NCI-H2029 treated with DMSO at 0.1 percent for 48 hours (cell line): ENCODE data around the gene TRIOBP.

Source experiments
- DNase-seq: peaks from one replicate; lab custom pipeline; 2025; lab: John Stamatoyannopoulos, UW

The TRIOBP gene

GRCh38 chr22:37806409-37807333, 109.8 kb downstream of the TRIOBP start:
- DNase-seq = no peak

GRCh38 chr22:37807410-37808293, 110.8 kb downstream of the TRIOBP start, which contains the start of gene GCAT:
Gene GCAT, plus strand, starts transcription at chr22:37807934. Its CDS starts 34 bp downstream, at chr22:37807968.
- peak; percentile 75 for DNase-seq

GRCh38 chr22:37808294-37808657, 111.4 kb downstream of the TRIOBP start:
- no peak for DNase-seq

- DNase-seq = no peak
These were observed 113.0 kb downstream of the TRIOBP start for GRCh38 chr22:37809672-37810333.

- no peak for DNase-seq
These were observed 115.0 kb downstream of the TRIOBP start for GRCh38 chr22:37811867-37812266.

GRCh38 chr22:37812869-37813678, 116.2 kb downstream of the TRIOBP start:
- DNase-seq = no peak

GRCh38 chr22:37815593-37815992, 118.7 kb downstream of the TRIOBP start:
- DNase-seq = no peak

GRCh38 chr22:37816543-37817180, 119.8 kb downstream of the TRIOBP start:
- no peak for DNase-seq

- DNase-seq = peak; percentile 32
These were observed 121.0 kb downstream of the TRIOBP start for GRCh38 chr22:37817705-37818408.

GRCh38 chr22:37818409-37819104, 121.7 kb downstream of the TRIOBP start:
- no peak for DNase-seq

- DNase-seq = no peak
These were observed 122.2 kb downstream of the TRIOBP start for GRCh38 chr22:37819105-37819433.

- DNase-seq = no peak
These were observed 123.5 kb downstream of the TRIOBP start for GRCh38 chr22:37820350-37820749.

- DNase-seq = no peak
These were observed 125.4 kb downstream of the TRIOBP start for GRCh38 chr22:37822079-37822833.

- DNase-seq = no peak
These were observed 126.5 kb downstream of the TRIOBP start, which contains the start of gene GALR3 for GRCh38 chr22:37823134-37823985. Gene GALR3, plus strand, starts transcription at chr22:37823382. Its CDS starts 25 bp downstream, at chr22:37823407.

GRCh38 chr22:37824674-37825641, 128.1 kb downstream of the TRIOBP start:
- no peak for DNase-seq
